Iris pigment epithelial cell (primary cell): ENCODE measurements around the gene TMEM232.
A peak's percentile ranks its signal among the peaks of the same experiment; 100 is the strongest.
"Not testable (repeated sequence)": the region's sequence is repeated elsewhere in the genome, so short reads cannot be mapped to it uniquely, and the experiment has no call there.

Experiments
- DNase-seq: peaks from one replicate; pipeline ENCODE4 v3.0.0-alpha.2; 2011; ENCODE audit warnings: low read depth

TMEM232 gene

DNA sequence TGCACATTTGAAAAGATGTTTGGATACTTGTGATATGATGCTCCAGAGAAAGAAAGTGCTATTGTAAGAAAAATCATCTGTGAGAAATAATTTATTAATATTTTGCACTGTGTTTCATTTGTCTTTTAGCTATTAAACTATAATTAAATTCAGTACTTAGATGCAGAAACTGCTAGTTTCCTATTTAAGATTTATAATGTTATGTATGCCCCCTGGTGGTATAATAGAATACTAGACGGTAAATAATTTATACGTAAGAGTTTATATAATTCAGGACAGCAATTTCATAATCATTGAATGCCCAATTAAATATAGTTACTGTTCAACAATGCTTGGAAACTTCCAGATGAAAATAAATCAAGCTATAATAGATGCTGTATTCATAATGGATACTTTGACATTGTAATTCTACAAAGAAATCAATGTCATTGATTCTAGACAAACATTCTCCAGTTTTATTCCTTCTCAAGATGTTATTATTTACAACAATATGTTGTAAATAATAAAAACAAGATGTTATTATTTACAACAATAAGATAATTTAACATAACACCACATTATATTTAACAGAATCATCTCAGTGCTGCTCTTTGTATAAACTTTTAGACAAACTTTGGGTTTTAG lies 101.0 kb downstream of the TMEM232 start:
- DNase-seq = peak; percentile 46

DNA sequence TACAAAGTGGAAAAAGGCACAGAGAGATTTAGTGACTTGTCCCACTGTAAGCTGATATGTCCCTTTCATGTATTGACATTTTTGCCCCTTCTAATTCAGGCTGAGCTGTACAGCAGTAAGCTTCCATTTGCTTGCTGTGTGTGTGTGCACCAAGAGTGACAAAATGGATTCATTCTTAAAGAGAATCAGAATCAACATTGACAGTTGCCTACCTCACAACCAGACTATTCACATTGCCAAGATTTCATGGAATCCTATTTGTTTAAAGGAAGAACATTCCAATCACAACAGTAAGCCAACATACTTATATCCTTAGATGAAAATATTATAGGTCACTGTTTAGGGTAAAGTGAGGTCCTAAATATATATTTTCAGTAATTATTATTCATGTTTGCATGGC lies 102.6 kb downstream of the TMEM232 start:
- peak; percentile 27 for DNase-seq

DNA sequence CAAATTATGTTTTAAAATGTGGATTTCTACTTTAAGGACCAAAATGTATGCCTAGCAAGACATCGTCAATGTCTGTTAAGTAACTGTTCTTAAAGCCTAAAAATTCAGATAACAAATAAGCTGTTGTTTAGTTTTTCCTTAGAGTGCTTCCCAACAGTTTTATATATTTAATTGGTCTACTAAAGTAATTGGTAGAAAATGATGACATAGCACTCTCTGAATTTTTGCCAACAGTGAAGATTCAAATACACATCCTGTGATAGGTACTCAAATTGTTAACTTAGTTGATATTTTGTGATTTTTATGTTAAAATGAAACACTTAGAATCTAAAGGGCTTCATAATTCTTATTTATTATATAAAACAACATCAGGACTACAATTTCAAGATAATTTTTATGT lies 107.5 kb downstream of the TMEM232 start:
- DNase-seq = no peak

DNA sequence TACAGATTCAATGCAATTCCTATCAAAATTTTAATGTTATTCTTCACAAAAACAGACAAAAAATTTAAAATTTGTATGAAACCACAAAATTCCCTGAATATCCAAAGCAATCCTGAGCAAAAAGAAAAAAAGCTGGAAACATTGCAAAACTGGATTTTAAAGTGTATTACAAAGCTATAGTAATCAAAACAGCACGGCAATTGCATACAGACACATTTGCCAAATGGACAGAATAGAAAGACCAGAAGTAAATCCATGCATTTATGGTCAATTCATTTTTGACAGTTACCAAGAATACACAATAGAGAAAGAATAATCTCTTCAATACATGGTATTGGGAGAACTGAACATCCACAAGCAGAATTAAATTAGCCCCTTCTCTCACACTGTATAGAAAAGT lies 110.5 kb downstream of the TMEM232 start:
- no peak for DNase-seq

DNA sequence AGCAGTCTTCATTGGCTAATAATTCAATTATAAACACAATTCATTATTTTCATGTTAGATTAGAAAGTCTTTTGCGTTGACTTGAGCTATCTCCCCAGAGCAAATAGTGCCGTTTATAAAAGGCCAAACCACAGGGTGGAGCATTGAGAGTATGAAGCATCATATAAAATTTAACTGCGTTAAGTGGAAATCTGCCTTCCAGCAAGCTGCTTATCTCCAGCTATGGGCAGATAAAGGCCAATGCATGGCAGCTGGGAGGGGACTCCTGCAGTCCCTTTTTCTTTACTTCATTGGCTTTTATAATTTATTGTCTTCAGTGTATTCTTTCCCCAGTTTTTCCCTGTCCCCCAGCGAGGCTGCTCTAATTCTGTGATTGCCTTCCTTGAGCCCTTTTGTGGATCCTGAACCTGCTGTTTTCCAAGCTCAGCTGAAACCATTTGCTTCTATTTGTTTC lies 113.7 kb downstream of the TMEM232 start:
- no peak for DNase-seq

DNA sequence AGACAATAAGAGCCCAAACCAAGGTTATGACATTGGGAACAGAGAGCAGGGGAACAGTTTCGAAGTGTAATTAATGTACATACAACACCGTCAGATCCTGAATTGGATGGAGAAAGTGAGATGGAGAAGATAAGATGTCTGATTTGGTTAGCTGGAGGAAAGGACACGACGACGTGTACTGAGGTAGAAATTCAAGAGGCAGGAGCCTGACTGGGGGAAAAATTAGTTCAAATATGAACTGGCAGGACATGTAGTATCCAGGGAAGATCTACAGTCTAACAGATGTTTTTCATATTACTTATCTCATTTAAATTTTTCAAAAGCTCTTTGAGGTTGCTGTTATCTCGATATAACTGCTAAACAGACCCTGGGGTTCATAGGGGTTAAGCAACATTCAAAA lies 114.7 kb downstream of the TMEM232 start:
- DNase-seq = no peak

DNA sequence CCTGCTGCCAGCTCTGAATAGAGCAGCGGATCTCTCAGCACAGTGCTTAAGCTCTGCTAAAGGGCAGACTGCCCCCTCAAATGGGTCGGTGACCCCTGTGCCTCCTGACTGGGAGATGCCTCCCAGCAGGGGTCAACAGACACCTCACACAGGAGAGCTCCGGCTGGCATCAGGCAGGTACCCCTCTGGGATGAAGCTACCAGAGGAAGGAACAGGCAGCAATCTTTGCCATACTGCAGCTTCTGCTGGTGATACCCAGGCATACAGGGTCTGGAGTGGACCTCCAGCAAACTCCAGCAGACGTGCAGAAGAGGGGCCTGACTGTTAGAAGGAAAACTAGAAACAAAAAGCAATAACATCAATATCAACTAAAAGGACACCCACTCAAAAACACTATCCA lies 131.6 kb downstream of the TMEM232 start:
- no peak for DNase-seq

DNA sequence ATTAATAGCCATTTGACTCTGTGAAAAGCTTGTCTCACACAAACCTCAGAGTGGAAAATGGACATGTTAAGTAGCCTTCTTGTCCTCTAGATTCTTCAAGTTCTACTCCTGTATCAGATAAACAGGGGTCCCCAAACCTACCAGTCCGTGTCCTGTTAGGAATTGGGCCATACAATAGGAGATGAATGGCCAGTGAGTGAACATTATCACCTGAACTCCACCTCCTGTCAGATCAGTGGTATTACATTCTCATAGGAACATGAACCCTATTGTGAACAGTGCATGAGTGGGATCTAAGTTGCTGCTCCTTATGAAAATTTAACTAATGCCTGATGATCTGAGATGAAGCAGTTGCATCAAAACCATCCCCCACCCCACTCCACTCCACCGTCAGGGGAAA lies 136.3 kb downstream of the TMEM232 start:
- peak; percentile 22 for DNase-seq

DNA sequence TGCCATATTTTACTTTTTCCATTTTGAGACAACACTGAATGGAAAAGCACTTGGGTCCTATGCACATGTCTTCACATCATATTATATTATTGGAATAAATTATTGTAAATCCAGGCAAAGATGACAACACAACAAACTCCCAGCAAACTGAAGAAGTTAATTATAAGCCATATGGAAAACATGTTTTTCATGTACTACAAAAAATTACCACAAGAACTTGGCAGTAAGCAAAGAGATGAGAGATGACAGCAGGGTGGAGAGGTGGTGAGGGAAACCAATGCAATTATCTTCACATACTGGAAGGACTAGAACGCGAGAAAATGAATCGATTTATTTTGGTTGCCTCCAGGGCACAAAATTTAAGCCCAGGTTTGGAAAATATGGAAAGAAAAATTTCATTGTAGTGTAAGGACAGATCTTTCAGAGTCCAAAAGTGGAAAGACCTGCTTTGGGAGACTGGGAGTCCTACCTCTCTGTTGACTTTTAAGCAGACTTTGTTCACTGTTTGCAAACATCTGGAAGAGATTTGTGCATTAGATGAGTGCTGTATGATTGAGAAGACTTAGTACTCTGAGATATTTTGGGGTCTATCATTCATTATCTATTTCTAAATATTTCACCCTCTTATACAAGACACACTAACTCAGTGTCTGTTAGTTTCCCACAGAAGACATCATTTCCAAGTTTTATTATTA lies 138.0 kb downstream of the TMEM232 start:
- no peak for DNase-seq

DNA sequence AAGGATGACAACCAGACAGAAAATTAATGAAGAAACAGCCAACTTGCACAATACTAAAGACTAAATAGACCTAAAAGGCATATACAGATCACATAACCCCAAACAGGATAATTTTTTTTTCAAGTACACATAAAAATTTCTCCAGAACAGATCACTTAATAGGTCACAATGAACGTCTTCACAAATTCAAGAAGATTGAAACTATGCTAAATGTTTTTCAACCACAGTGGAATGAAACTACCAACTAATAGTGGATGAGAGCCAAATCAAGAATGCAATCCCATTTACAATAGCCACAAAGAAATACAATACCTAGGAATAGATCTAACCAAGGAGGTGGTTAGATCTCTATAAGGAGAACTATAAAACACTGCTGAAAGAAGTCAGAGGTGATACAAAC lies 145.8 kb downstream of the TMEM232 start:
- DNase-seq = no peak

DNA sequence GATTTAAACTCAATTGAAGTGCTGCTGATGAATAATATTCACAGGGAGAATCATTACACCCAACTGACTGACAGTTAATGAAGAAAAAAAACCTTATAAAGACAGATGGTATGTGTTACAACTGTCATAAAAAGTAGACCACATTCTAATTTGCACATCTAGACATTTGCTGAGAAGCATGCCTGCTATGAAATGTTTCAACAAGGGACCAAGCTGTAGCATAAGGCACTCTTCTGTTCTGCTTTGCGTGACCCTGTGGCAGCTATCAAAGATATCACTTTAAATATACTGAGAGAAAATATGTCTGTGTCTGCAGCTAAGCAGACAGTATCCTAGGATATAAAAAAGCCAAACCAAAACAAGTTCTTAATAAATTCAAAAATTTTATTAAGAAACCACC lies 153.7 kb downstream of the TMEM232 start:
- no peak for DNase-seq

DNA sequence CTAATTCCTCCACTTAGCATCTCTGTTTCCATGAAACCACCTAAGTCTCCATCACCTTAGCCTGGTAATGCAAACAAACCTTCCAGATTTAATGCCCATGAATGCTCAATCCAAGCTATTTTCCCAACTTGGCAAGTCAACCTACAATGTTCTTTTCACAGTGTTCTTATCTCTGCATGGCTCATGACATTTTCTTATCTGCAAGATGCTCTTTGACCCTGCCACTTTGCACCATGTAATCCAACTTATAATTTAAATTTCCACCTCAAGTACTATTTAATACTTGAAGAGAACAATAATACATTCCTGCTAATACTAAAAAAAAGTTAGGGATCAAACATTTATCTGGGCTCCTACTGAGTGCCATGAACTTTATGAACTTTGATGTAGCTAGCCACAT lies 164.3 kb downstream of the TMEM232 start:
- DNase-seq = no peak

DNA sequence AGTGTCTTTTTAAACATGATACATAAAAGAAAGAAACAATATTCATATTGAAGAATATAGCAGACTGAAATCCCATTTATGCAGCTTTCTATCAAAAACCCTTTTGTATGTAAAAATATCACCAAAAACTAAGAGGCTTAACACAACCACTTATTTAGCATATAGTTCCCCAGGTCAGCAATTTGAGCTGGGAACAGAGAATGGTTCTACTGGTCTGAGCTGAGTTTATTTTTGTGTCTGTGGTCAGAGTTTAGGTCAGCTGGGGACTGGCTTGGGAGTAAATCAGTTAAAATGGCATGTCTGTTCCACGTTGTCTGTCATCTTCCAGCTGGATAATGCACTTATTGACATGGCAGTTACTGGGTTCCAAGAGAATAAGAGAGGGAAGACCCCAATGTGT lies 165.0 kb downstream of the TMEM232 start:
- no peak for DNase-seq

DNA sequence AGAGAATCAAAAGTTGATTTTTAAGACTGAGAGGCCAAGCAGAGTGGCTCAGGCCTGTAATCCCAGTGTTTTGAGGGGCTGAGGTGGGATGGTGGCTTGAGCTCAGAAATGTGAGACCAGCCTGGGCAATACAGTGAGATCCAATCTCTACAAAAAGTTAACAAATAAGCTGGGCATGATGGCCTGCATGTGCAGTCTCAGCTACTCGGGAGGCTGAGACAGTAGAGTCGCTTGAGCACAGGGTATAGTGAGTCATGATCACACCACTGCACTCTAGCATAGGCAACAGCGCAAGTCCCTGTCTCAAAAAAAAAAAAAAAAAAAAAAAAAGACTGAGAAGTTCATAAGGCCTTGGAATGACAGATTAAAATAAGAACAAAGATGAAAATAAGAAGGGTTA lies 177.2 kb downstream of the TMEM232 start:
- DNase-seq = no peak

DNA sequence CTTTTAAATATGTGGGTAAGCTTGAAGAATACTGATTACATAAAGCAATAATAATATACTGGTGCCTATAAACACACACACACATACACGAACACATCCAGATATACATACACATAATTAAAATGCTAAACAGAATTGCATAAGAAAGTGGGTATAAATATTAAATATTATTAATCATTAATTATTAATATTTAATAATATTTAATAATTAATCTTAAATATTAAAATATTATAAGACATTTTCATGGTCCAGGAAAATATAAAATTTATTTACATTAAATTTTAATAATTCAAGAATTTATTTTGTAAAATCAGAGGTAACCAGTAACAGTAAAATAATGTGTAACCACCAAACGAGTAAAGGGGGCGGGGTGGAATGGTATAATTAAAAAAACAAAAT lies 178.3 kb downstream of the TMEM232 start:
- no peak for DNase-seq

DNA sequence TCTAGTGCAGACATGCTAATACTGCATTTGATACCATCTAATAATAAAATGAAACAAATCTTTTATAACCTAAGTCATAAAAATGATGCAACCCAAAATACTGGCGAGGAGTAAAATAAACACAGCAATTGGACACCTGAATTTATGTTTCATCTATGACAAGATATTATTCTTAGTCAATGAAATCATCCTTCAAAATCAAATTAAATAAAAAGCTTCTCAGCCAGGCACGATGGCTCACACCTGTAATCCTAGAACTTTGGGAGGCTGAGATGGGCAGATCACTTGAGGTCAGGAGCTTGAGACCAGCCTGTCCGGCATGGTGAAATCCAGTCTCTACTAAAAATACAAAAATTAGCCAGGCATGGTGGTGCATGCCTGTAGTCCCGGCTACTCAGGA lies 179.0 kb downstream of the TMEM232 start:
- DNase-seq = no peak

DNA sequence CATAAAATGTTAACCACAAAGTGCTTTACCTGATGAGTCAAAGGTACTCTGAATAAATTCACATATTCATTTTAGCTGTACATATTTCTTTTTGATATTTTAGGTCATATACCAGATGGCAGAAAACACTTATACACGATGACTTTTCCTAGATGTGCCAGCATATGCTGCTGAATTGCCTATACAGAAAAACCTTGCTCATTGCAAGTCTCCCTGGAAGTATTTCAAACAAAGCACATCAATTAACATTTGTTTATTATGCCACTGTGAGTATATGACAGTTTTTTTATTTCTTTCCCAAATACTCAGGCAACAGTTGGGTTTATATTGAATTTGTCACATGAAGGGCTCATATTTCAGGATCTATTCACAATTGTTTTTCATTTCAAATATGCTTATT lies 180.8 kb downstream of the TMEM232 start:
- no peak for DNase-seq

DNA sequence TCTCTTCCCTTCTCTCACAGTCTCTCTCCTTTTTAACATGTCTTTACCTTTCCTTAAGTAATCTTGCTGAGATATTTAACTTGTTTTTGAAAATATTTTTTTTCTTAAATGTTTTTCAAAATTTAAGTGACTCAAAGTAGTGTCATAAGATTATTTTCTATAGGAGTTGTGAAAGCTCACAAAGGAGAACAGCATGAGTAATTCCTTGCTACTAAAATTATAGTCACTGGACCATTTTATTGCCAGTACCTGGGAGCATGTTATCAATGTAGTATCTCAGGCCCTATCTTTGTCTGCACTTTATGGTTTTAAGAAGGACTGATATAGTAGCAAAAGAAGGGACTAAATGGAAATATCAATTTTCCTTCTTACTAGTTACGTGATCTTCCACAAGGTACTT lies 181.9 kb downstream of the TMEM232 start:
- DNase-seq = no peak

DNA sequence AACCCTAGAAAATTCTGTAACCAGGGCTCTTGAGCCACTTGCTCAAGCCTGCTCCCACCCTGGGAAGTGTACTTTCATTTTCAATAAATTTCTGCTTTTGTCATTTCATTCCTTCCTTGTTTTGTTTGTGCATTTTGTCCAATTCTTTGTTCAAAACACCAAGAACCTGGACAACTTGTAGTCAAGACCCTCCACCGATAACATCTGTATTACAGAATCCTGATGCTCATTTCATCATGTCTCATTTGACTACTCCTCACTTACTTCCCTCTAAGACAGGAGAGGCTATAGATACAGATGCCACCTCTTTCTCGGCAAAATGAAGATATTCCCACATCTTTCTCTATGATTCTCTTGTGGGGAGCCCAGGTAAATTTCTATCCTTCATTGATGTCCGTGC lies 183.5 kb downstream of the TMEM232 start:
- no peak for DNase-seq

DNA sequence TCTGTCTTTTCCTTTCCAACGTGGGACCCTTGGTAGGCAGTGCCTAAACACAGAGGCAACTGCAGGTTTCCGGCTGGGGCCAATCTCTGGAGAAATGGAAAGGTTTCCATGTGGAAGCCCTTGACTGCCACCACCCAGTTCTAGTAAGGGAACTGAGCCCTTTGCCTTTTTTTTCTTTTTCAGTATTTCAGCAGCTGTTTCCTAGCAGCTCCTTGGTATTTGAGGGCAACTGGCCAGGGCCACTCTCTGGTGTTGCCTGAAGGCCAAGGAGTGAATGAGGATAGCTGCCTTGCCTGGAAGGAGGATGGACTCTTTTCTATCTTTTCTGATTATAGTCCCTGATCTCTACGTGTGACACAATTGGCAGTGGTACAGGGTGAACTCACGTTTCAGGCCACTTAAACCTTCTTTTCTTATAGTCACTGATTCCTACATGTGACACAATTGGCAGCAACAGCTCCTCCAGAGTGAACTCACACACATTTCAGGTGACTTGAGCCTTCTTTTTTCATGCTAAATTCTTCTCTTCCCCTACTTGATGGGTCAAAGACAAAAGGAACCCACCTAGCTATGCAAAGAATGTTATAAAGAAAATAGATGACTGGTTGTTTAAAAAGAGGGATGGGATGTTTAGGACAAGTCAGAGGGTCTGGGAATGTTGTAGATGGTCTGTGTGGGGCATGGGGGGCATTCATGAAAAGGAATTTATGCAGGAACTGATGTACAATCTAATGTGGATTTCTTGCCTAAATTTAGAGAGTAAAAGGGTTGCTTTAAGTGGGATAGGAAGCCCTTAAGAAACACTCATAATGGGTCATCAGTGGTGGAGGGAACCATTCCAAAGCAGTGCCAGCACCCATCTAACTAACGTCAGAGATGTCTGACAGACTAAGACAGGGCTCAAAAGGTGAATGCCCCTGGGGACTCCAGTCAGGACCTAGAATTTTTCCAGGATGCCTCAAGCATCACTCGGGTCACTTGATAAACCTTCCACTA lies 190.1 kb downstream of the TMEM232 start:
- DNase-seq = no peak

DNA sequence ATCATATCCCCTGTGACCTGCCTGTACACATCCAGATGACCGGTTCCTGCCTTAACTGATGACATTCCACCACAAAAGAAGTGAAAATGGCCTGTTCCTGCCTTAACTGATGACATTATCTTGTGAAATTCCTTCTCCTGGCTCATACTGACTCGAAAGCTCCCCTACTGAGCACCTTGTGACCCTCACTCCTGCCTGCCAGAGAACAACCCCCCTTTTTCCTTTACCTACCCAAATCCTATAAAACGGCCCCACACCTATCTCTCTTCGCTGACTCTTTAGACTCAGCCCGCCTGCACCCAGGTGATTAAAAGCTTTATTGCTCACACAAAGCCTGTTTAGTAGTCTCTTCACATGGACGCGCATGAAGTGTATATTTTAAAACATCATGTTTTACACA lies 191.3 kb downstream of the TMEM232 start:
- DNase-seq = not testable (repeated sequence)

DNA sequence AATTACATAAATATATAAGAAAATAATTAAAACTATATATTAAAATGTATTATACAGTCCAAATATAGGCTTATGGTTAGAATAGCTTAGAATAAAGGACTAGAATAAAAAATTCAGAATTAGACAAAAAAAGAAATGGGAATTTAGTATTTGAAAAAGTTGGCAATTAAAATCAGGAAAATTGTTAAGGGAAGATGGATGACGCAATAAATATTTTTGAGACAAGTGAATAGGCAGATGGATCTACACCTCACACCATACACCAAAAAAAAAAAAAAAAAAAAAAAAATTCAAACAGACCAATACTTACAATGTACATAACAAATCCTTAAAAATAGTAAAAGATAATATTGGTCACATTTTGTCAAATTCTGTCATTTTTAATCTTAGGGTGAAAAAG lies 200.7 kb downstream of the TMEM232 start:
- DNase-seq = no peak

DNA sequence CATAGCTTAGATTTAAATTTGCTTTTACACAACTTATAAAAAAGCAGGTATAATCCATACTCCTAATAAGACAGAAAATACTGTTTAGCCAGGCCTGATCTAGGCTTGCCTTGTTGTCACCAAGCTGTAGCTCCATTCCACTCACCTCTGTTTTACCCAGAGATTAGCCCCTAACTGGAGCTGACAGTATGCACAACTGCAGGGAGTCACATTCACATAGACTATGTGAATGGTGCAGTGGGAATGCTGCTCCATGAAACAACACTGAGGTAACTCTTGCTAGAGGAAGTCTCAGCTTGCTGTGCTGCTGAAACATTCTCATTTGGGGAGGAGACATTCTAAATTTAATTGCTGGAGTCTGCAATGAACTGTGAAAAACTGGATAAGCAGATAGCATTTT lies 209.1 kb downstream of the TMEM232 start:
- no peak for DNase-seq
